Measurements from ENCODE around the gene NUP98. TPM values are rescaled to one million over a fixed set of nuclear protein-coding genes. Genes with fewer than 3 reads are reported as not detected.

NUP98 gene
- total RNA-seq (2014; rRNA removed) (128 and 136 TPM in 2 replicates), Bru-seq, nascent RNA (percentile 85 among the genes with signal in this experiment), BruChase-seq, experiment 1, labeled RNA remaining after a 6-hour chase (percentile 89 among the genes with signal in this experiment), BruChase-seq, experiment 2, labeled RNA remaining after a 2-hour chase (percentile 86 among the genes with signal in this experiment)
- long read RNA-seq, full-length matches to known transcripts, result 19 of 64 reads
- long read RNA-seq, partial matches to known transcripts, result 30 of 64 reads
- long read RNA-seq, other reads (novel, unspliced or antisense), result 15 of 64 reads

DNA sequence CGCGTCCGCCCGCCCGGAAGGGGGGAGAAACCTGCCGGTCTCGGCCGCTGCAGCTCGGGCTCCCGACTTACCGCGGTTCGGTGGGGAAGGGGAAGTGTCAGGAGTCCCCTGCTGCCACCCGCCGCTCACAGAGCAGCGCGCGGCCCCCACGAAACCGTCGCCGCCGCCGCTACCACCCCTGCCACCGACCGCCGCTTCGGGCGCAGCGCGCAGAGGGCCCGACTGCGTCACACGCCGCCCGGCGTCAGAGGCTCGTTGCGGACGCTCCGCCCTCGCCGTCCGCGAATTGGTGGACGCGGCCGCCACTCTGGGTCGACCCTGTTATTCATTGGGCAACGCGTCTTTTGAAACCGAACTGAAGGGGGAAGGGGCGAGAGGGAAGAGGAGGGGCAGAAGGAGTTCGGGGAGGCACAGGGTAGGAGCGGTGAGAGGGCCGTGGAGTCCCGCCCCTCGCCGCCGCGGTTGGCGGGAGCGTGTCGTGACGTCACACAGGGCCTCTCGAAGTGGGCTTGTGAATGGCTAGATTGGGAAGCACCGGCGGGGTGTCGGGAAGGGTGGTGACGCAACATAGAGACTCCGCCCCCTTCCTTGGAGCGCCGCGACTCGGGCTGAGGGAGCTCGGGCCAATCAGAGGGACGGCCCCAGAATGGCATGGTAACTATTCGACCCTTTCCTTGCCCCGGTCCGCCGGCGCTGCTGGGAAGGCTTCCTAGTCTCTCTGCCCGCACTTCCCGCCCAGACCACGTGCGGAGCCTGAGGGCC, at the start of gene NUP98:
Gene NUP98, minus strand, starts transcription at position 226 of the 762 bp plus-strand sequence. CDS start 15,437 bp downstream, outside the sequence.
- Histone ChIP-seq H3K4me2 (ENCODE audit: low read length) (peak within 1 kb of the TSS; percentile 96), H3K27me3 (ENCODE audit: low read length) (no peaks in the 10 kb centered on the region), H3K4me3 (ENCODE audit: low read length) (peak within 1 kb of the TSS; percentile 99), H2AFZ (ENCODE audit: low read length) (peak within 1 kb of the TSS; percentile 97), H3K9ac (ENCODE audit: low read length) (peak within 1 kb of the TSS; percentile 97), H3K36me3 (ENCODE audit: low read depth, low read length) (peaks cover 6% of the 10 kb centered on the region; the same call in 1 of the 2 replicates), H3K9me2 (replicated peaks; ENCODE audit: low read length) (no peaks in the 10 kb centered on the region), H3K9me3 (ENCODE audit: low read length) (no peaks in the 10 kb centered on the region), H3K79me2 (ENCODE audit: low read length) (peaks cover 52% of the 10 kb centered on the region), H3K27ac (ENCODE audit: low read length) (peak within 1 kb of the TSS; percentile 74), H4K20me1 (ENCODE audit: low read length) (peaks cover 32% of the 10 kb centered on the region), H3F3A (ENCODE audit: low read length, unreplicated experiment) (no peaks in the 10 kb centered on the region), H3K4me1 (ENCODE audit: insufficient read depth, low read length) (peaks cover 21% of the 10 kb centered on the region)
- intact Hi-C loops (cut with micrococcal nuclease), result loop anchor here (1.0 kb wide), 1 partner anchor 11 kb away; the partner anchor contains the start of gene PGAP2
- peak; percentile 99 for DNase-seq
- ChIA-PET POLR2A (ENCODE audit: unreplicated experiment) (interaction anchor here (0.6 kb wide), 1 partner anchor 17 kb away, joined by 4 read pairs; no protein-coding TSS in a partner anchor), CTCF (interaction anchor here (0.6 to 1.5 kb wide), 2 partner anchors 11 to 44 kb away, joined by 5 to 7 read pairs; no protein-coding TSS in a partner anchor)
- BruUV-seq (replicated peaks), result no TSS peak
- ATAC-seq, result peak; percentile 89
- TF ChIP-seq, protein P1, sequence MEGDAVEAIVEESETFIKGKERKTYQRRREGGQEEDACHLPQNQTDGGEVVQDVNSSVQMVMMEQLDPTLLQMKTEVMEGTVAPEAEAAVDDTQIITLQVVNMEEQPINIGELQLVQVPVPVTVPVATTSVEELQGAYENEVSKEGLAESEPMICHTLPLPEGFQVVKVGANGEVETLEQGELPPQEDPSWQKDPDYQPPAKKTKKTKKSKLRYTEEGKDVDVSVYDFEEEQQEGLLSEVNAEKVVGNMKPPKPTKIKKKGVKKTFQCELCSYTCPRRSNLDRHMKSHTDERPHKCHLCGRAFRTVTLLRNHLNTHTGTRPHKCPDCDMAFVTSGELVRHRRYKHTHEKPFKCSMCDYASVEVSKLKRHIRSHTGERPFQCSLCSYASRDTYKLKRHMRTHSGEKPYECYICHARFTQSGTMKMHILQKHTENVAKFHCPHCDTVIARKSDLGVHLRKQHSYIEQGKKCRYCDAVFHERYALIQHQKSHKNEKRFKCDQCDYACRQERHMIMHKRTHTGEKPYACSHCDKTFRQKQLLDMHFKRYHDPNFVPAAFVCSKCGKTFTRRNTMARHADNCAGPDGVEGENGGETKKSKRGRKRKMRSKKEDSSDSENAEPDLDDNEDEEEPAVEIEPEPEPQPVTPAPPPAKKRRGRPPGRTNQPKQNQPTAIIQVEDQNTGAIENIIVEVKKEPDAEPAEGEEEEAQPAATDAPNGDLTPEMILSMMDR (conservative IDR thresholded peaks at IDR 0.05; ENCODE audit: low read depth, low read length), result no peak
- TF ChIP-seq EZH2phosphoT487 (IDR thresholded peaks at IDR 0.05; ENCODE audit: borderline replicate concordance, low read length) (no peak), EZH2 (IDR thresholded peaks at IDR 0.05; ENCODE audit: low read length, unreplicated experiment) (no peak)

DNA sequence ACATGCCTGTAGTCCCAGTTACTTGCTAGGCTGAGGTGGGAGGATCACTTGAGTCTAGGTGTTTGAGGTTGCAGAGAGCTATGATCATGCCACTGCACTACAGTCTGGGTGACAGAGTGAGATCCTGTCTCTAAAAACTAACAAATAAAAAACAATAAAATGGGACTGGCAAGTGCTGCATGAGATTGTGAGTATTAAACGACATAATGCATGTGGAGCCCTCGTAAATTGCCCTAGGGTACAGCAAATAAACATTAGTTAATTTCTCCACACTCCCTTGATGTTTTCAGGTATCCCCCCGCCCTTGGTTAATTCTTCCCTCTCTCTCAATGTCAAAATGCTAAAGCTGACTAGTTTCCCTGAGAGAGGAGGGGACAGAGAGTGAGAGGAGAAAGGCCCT, 48.3 kb upstream of the NUP98 start:
- no peak for TF ChIP-seq EZH2phosphoT487 (IDR thresholded peaks at IDR 0.05; ENCODE audit: borderline replicate concordance, low read length)
- TF ChIP-seq, protein P1 (conservative IDR thresholded peaks at IDR 0.05; ENCODE audit: low read depth, low read length), result no peak
- no peak for TF ChIP-seq EZH2 (IDR thresholded peaks at IDR 0.05; ENCODE audit: low read length, unreplicated experiment)
- CTCF ChIA-PET, result no interaction called here
- Histone ChIP-seq H3K9me3 (ENCODE audit: low read length) (no peaks in the 10 kb centered on the region), H3K9me2 (replicated peaks; ENCODE audit: low read length) (no peaks in the 10 kb centered on the region), H4K20me1 (ENCODE audit: low read length) (no peaks in the 10 kb centered on the region), H2AFZ (ENCODE audit: low read length) (no peak overlapping the region), H3F3A (ENCODE audit: low read length, unreplicated experiment) (no peaks in the 10 kb centered on the region), H3K27ac (ENCODE audit: low read length) (no peak overlapping the region), H3K4me1 (ENCODE audit: insufficient read depth, low read length) (peaks cover 6% of the 10 kb centered on the region; the same call in 1 of the 2 replicates), H3K27me3 (ENCODE audit: low read length) (no peaks in the 10 kb centered on the region), H3K79me2 (ENCODE audit: low read length) (peaks cover 1% of the 10 kb centered on the region; the same call in 1 of the 2 replicates), H3K4me2 (ENCODE audit: low read length) (no peak overlapping the region), H3K36me3 (ENCODE audit: low read depth, low read length) (no peaks in the 10 kb centered on the region), H3K9ac (ENCODE audit: low read length) (no peak overlapping the region), H3K4me3 (ENCODE audit: low read length) (no peak overlapping the region)
- POLR2A ChIA-PET (ENCODE audit: unreplicated experiment), result no interaction called here
- ATAC-seq (no peak), DNase-seq (no peak)
- BruUV-seq (replicated peaks), result no TSS peak
- intact Hi-C loops (cut with micrococcal nuclease), result no loop called here
